Caco-2 (cell line): Measurements from ENCODE around the gene ZDHHC4. TPM values are rescaled to one million over a fixed set of nuclear protein-coding genes. Genes with fewer than 3 reads are reported as not detected.

Experiments used
- BruUV-seq: library from RNA; stranded (reverse); fragments of 400-500 nt; replicated peaks from 2 replicates; lab custom pipeline; 2021; lab: Mats Ljungman, UMichigan
- CTCF ChIA-PET: fragments of 300-600 bp; sonication (Branson Sonifier 250); formaldehyde crosslinking; loops from one replicate; lab custom pipeline; 2022; ENCODE audit warnings: antibody characterized with exemption; lab: Charles Lee
- POLR2A ChIA-PET: fragments of 300-600 bp; sonication (Branson Sonifier 250); formaldehyde crosslinking; loops from one replicate; lab custom pipeline; 2022; ENCODE audit warnings: antibody characterized with exemption; lab: Charles Lee
- DNase-seq, 2 experiments: peaks; one replicate each; pipeline versions ENCODE4 v3.0.0 to v3.0.0-alpha.2; 2020 to 2022
- H3K27me3 ChIP-seq: replicated peaks from 2 replicates; pipeline ENCODE4 v1.6.0; 2011; ENCODE audit warnings: low read length; ENCODE audit not compliant: control insufficient read depth, insufficient read depth
- H3K36me3 ChIP-seq: 2 replicates; pipeline ENCODE4 v1.5.1; 2011; ENCODE audit warnings: low read length; ENCODE audit not compliant: control insufficient read depth, insufficient read depth
- H3K4me1 ChIP-seq: fragments of 250-450 bp; sonication (Bioruptor Pico); 2 replicates; pipeline ENCODE4 v1.5.1; 2020; ENCODE audit warnings: mild to moderate bottlenecking
- H3K4me3 ChIP-seq: 2 replicates; pipeline ENCODE4 v1.5.1; 2011; ENCODE audit warnings: low read depth, mild to moderate bottlenecking, control low read depth, low read length
- H3K9me3 ChIP-seq: fragments of 250-450 bp; sonication (Bioruptor Pico); 2 replicates; pipeline ENCODE4 v1.5.1; 2020; ENCODE audit warnings: mild to moderate bottlenecking, moderate library complexity
- H3K27ac Mint-ChIP-seq: one replicate; pipeline ENCODE4 v1.8.0; 2022; ENCODE audit warnings: mixed read lengths; ENCODE audit not compliant: unreplicated experiment
- H3K27me3 Mint-ChIP-seq: one replicate; pipeline ENCODE4 v1.8.0; 2022; ENCODE audit warnings: mixed read lengths; ENCODE audit not compliant: insufficient read depth, unreplicated experiment
- H3K36me3 Mint-ChIP-seq: one replicate; pipeline ENCODE4 v1.8.0; 2022; ENCODE audit warnings: mild to moderate bottlenecking, mixed read lengths; ENCODE audit not compliant: insufficient read depth, unreplicated experiment
- H3K4me1 Mint-ChIP-seq: one replicate; pipeline ENCODE4 v1.8.0; 2022; ENCODE audit warnings: low read depth, mixed read lengths; ENCODE audit not compliant: unreplicated experiment
- H3K4me3 Mint-ChIP-seq: one replicate; pipeline ENCODE4 v1.8.0; 2022; ENCODE audit warnings: mild to moderate bottlenecking, moderate library complexity, mixed read lengths; ENCODE audit not compliant: unreplicated experiment
- H3K9me3 Mint-ChIP-seq: one replicate; pipeline ENCODE4 v1.8.0; 2022; ENCODE audit warnings: mixed read lengths; ENCODE audit not compliant: unreplicated experiment
- CTCF ChIP-seq, 2 experiments: fragments of 200-600 bp in 1 of 2; IDR thresholded peaks; 1 replicate in 1 of 2; 2 replicates in 1 of 2; pipeline versions ENCODE4 v1.5.1 to v1.8.0; 2011 to 2022; ENCODE audit warnings: antibody characterized with exemption in 1 of 2, control low read depth in 1 of 2, inconsistent platforms in 1 of 2, low read depth in 1 of 2, low read length in 1 of 2, mild to moderate bottlenecking in 1 of 2, moderate library complexity in 1 of 2; ENCODE audit not compliant: insufficient read depth in 1 of 2, severe bottlenecking in 1 of 2, unreplicated experiment in 1 of 2
- intact Hi-C: fragments of 100-400 bp; cut with micrococcal nuclease; formaldehyde crosslinking; loops from one replicate; pipeline ENCODE4 v1.10.0; 2022; ENCODE audit not compliant: unreplicated experiment
- total RNA-seq: library from RNA; stranded (reverse); gene quantifications from 2 replicates; pipeline ENCODE4 v1.2.3, GENCODE V29; 2022

ZDHHC4 gene
- total RNA-seq, 1 experiment from 2014 or later: 78.9 TPM

GRCh38 chr7:6621195-6622133 is 44.2 kb downstream of the ZDHHC4 start:
- Histone ChIP-seq H3K36me3 (no peaks in the 10 kb centered on the region; the same call in 1 of the 2 replicates), H3K9me3 (no peaks in the 10 kb centered on the region), H3K4me3 (no peak overlapping the region), H3K4me1 (no peaks in the 10 kb centered on the region), H3K27me3 (no peaks in the 10 kb centered on the region)
- no TSS peak for BruUV-seq
- no peak for TF ChIP-seq CTCF (IDR thresholded peaks at IDR 0.05; ENCODE audit: insufficient read depth in 1 of 2, low read depth in 1 of 2, low read length in 1 of 2, severe bottlenecking in 1 of 2, unreplicated experiment in 1 of 2)
- no peaks in the 10 kb centered on the region for H3K9me3 Mint-ChIP-seq
- no peak overlapping the region for H3K27ac Mint-ChIP-seq
- no peaks in the 10 kb centered on the region for H3K4me1 Mint-ChIP-seq
- POLR2A ChIA-PET: no interaction called here
- intact Hi-C loops: no loop called here
- DNase-seq: no peak
- H3K4me3 Mint-ChIP-seq: no peak overlapping the region
- CTCF ChIA-PET: no interaction called here
- H3K27me3 Mint-ChIP-seq: no peaks in the 10 kb centered on the region
- no peaks in the 10 kb centered on the region for H3K36me3 Mint-ChIP-seq

GRCh38 chr7:6622134-6622710 is 45.0 kb downstream of the ZDHHC4 start:
- Mint-ChIP-seq H3K27ac (no peak overlapping the region), H3K4me1 (no peaks in the 10 kb centered on the region), H3K27me3 (no peaks in the 10 kb centered on the region), H3K9me3 (no peaks in the 10 kb centered on the region), H3K36me3 (no peaks in the 10 kb centered on the region), H3K4me3 (no peak overlapping the region)
- DNase-seq: no peak
- intact Hi-C loops: no loop called here
- no peaks in the 10 kb centered on the region for H3K27me3 ChIP-seq
- no peaks in the 10 kb centered on the region; the same call in 1 of the 2 replicates for H3K36me3 ChIP-seq
- H3K4me3 ChIP-seq: no peak overlapping the region
- BruUV-seq: no TSS peak
- no peaks in the 10 kb centered on the region for H3K4me1 ChIP-seq
- CTCF ChIA-PET: no interaction called here
- no peak for TF ChIP-seq CTCF (IDR thresholded peaks at IDR 0.05; ENCODE audit: insufficient read depth in 1 of 2, low read depth in 1 of 2, low read length in 1 of 2, severe bottlenecking in 1 of 2, unreplicated experiment in 1 of 2)
- H3K9me3 ChIP-seq: no peaks in the 10 kb centered on the region
- POLR2A ChIA-PET: no interaction called here

GRCh38 chr7:6623589-6624245 is 46.5 kb downstream of the ZDHHC4 start:
- H3K9me3 Mint-ChIP-seq: no peaks in the 10 kb centered on the region
- H3K4me3 Mint-ChIP-seq: no peak overlapping the region
- no TSS peak for BruUV-seq
- ChIA-PET POLR2A (no interaction called here), CTCF (no interaction called here)
- Histone ChIP-seq H3K4me3 (no peak overlapping the region), H3K36me3 (no peaks in the 10 kb centered on the region; the same call in 1 of the 2 replicates), H3K9me3 (no peaks in the 10 kb centered on the region), H3K4me1 (no peaks in the 10 kb centered on the region), H3K27me3 (no peaks in the 10 kb centered on the region)
- no peak overlapping the region for H3K27ac Mint-ChIP-seq
- no peak for DNase-seq
- no peaks in the 10 kb centered on the region for H3K36me3 Mint-ChIP-seq
- no peak for TF ChIP-seq CTCF (IDR thresholded peaks at IDR 0.05; ENCODE audit: insufficient read depth in 1 of 2, low read depth in 1 of 2, low read length in 1 of 2, severe bottlenecking in 1 of 2, unreplicated experiment in 1 of 2)
- no peaks in the 10 kb centered on the region for H3K4me1 Mint-ChIP-seq
- intact Hi-C loops: no loop called here
- H3K27me3 Mint-ChIP-seq: no peaks in the 10 kb centered on the region
